IMR-90 (cell line): ENCODE measurements around the gene PTGDS. TPM values are rescaled to one million over a fixed set of nuclear protein-coding genes. Genes with fewer than 3 reads are reported as not detected.

Experiments
- ATAC-seq: fragments of 200-7000 bp; cut with Tn5 transposase; 2 replicates; pipeline ENCODE4 v1.9.1; 2020; ENCODE audit warnings: low read depth, mild to moderate bottlenecking, moderate library complexity
- BruUV-seq: library from RNA; stranded (reverse); fragments of 400-500 nt; replicated peaks from 2 replicates; lab custom pipeline; 2021; lab: Mats Ljungman, UMichigan
- CTCF ChIA-PET: fragments of 300-600 bp; formaldehyde crosslinking; extraction: SDS; loops from one replicate; lab custom pipeline; 2021; ENCODE audit warnings: antibody characterized with exemption; lab: Yijun Ruan, JAX
- POLR2A ChIA-PET: fragments of 300-600 bp; sonication (Branson Sonifier 250); formaldehyde crosslinking; loops from one replicate; lab custom pipeline; 2022; ENCODE audit warnings: antibody characterized with exemption; ENCODE audit not compliant: unreplicated experiment; lab: Charles Lee
- DNase-seq: peaks from one replicate; pipeline ENCODE4 v3.0.0; 2013
- H2AFZ ChIP-seq: replicated peaks from 2 replicates; pipeline ENCODE3; 2013; ENCODE audit warnings: low read length, mild to moderate bottlenecking; ENCODE audit not compliant: poor library complexity
- H2AK5ac ChIP-seq: 2 replicates; pipeline ENCODE4 v1.6.1; 2013; ENCODE audit warnings: low read depth, low read length, inconsistent platforms
- H2AK9ac ChIP-seq: replicated peaks from 2 replicates; pipeline ENCODE3; 2013; ENCODE audit warnings: mild to moderate bottlenecking, low read depth, low read length, moderate library complexity; ENCODE audit not compliant: poor library complexity
- H2BK120ac ChIP-seq: 2 replicates; pipeline ENCODE4 v1.6.1; 2013; ENCODE audit warnings: low read depth, low read length, inconsistent platforms
- H2BK15ac ChIP-seq: 3 replicates; pipeline ENCODE4 v1.6.1; 2013; ENCODE audit warnings: low read depth, low read length, inconsistent platforms
- H2BK20ac ChIP-seq: 2 replicates; pipeline ENCODE4 v1.6.1; 2013; ENCODE audit warnings: low read depth, mild to moderate bottlenecking, inconsistent platforms, low read length, moderate library complexity
- H2BK5ac ChIP-seq: 2 replicates; pipeline ENCODE4 v1.6.1; 2013; ENCODE audit warnings: mild to moderate bottlenecking, low read depth, low read length, inconsistent platforms; ENCODE audit not compliant: poor library complexity, severe bottlenecking
- H3K14ac ChIP-seq: replicated peaks from 2 replicates; pipeline ENCODE4 v1.6.1; 2013; ENCODE audit warnings: low read depth, low read length, inconsistent platforms
- H3K18ac ChIP-seq: 2 replicates; pipeline ENCODE4 v1.6.1; 2013; ENCODE audit warnings: low read depth, low read length, control low read depth
- H3K23ac ChIP-seq: 2 replicates; pipeline ENCODE4 v1.6.1; 2013; ENCODE audit warnings: low read depth, low read length, inconsistent platforms
- H3K27ac ChIP-seq: 2 replicates; pipeline ENCODE4 v1.5.1; 2013; ENCODE audit warnings: mild to moderate bottlenecking, control low read depth, low read length; ENCODE audit not compliant: insufficient read depth
- H3K27me3 ChIP-seq: 2 replicates; pipeline ENCODE4 v1.6.1; 2013; ENCODE audit warnings: low read length; ENCODE audit not compliant: control insufficient read depth, insufficient read depth
- H3K36me3 ChIP-seq: 2 replicates; pipeline ENCODE4 v1.6.1; 2013; ENCODE audit warnings: low read length, mixed read lengths; ENCODE audit not compliant: control insufficient read depth, insufficient read depth
- H3K4ac ChIP-seq: 2 replicates; pipeline ENCODE4 v1.6.1; 2013; ENCODE audit warnings: low read depth, low read length, inconsistent platforms
- H3K4me1 ChIP-seq: 2 replicates; pipeline ENCODE4 v1.6.1; 2013; ENCODE audit warnings: low read length, mixed read lengths; ENCODE audit not compliant: control insufficient read depth, insufficient read depth
- H3K4me2 ChIP-seq: 2 replicates; pipeline ENCODE4 v1.6.1; 2013; ENCODE audit warnings: low read depth, mild to moderate bottlenecking, control low read depth, low read length, moderate library complexity
- H3K4me3 ChIP-seq: 2 replicates; pipeline ENCODE4 v1.5.1; 2013; ENCODE audit warnings: low read depth, mild to moderate bottlenecking, control low read depth, low read length, moderate library complexity; ENCODE audit not compliant: insufficient read depth
- H3K56ac ChIP-seq: 2 replicates; pipeline ENCODE4 v1.6.1; 2013; ENCODE audit warnings: low read length, inconsistent platforms; ENCODE audit not compliant: insufficient read depth; ENCODE audit errors: extremely low read depth
- H3K79me1 ChIP-seq, 2 experiments: 2 replicates each; pipeline ENCODE4 v1.6.1; 2013; ENCODE audit warnings: low read length in 2 of 2, inconsistent platforms in 1 of 2, low read depth in 1 of 2
- H3K9ac ChIP-seq: 2 replicates; pipeline ENCODE4 v1.6.1; 2013; ENCODE audit warnings: low read depth, low read length, control low read depth
- H3K9me1 ChIP-seq: 2 replicates; pipeline ENCODE4 v1.6.1; 2013; ENCODE audit warnings: low read length, inconsistent platforms; ENCODE audit not compliant: insufficient read depth
- H3K9me3 ChIP-seq: 2 replicates; pipeline ENCODE4 v1.6.1; 2013; ENCODE audit warnings: low read length; ENCODE audit not compliant: control insufficient read depth, insufficient read depth
- H4K20me1 ChIP-seq: 2 replicates; pipeline ENCODE4 v1.6.1; 2013; ENCODE audit warnings: low read length, inconsistent platforms; ENCODE audit not compliant: insufficient read depth
- H4K5ac ChIP-seq: 2 replicates; pipeline ENCODE4 v1.6.1; 2013; ENCODE audit warnings: mild to moderate bottlenecking, low read depth, low read length, control low read depth
- H4K8ac ChIP-seq, 2 experiments: 2 replicates each; pipeline ENCODE4 v1.6.1; 2013; ENCODE audit warnings: low read depth in 2 of 2, low read length in 2 of 2, control low read depth in 1 of 2, inconsistent platforms in 1 of 2
- H4K91ac ChIP-seq: 2 replicates; pipeline ENCODE4 v1.6.1; 2013; ENCODE audit warnings: low read depth, low read length, inconsistent platforms; ENCODE audit not compliant: insufficient read depth
- BHLHE40 ChIP-seq: fragments of 150-350 bp; IDR thresholded peaks from 2 replicates; pipeline ENCODE4 v1.6.1; 2016; ENCODE audit warnings: mild to moderate bottlenecking, low read depth, low read length
- CEBPB ChIP-seq: IDR thresholded peaks from 2 replicates; pipeline ENCODE4 v1.6.1; 2012; ENCODE audit warnings: low read depth, low read length, improper control_type of control experiment
- CHD1 ChIP-seq: IDR thresholded peaks from 2 replicates; pipeline ENCODE4 v1.6.1; 2012; ENCODE audit warnings: low read depth, low read length, improper control_type of control experiment
- CTCF ChIP-seq: conservative IDR thresholded peaks from 2 replicates; pipeline ENCODE4 v1.5.1; 2012; ENCODE audit warnings: mild to moderate bottlenecking, low read depth, low read length, improper control_type of control experiment
- FOS ChIP-seq: fragments of 150-350 bp; IDR thresholded peaks from 2 replicates; pipeline ENCODE4 v1.6.1; 2016; ENCODE audit warnings: low read depth, low read length
- MAFK ChIP-seq: IDR thresholded peaks from 2 replicates; pipeline ENCODE4 v1.6.1; 2012; ENCODE audit warnings: low read depth, low read length, improper control_type of control experiment
- MAZ ChIP-seq: IDR thresholded peaks from 2 replicates; pipeline ENCODE4 v1.6.1; 2012; ENCODE audit warnings: low read depth, mild to moderate bottlenecking, low read length, improper control_type of control experiment, moderate library complexity, borderline replicate concordance
- MXI1 ChIP-seq: IDR thresholded peaks from 2 replicates; pipeline ENCODE4 v1.6.1; 2012; ENCODE audit warnings: low read depth, mild to moderate bottlenecking, low read length, moderate library complexity, borderline replicate concordance
- NFE2L2 ChIP-seq: fragments of 150-350 bp; IDR thresholded peaks from 2 replicates; pipeline ENCODE4 v1.6.1; 2016; ENCODE audit warnings: low read depth, mild to moderate bottlenecking, low read length
- POLR2A ChIP-seq: IDR thresholded peaks from 2 replicates; pipeline ENCODE4 v1.6.1; 2012; ENCODE audit warnings: mild to moderate bottlenecking, low read depth, low read length
- RAD21 ChIP-seq: IDR thresholded peaks from 2 replicates; pipeline ENCODE4 v1.6.1; 2012; ENCODE audit warnings: low read length, improper control_type of control experiment
- RCOR1 ChIP-seq: IDR thresholded peaks from 2 replicates; pipeline ENCODE4 v1.6.1; 2012; ENCODE audit warnings: mild to moderate bottlenecking, low read length, improper control_type of control experiment; ENCODE audit not compliant: insufficient replicate concordance
- RFX5 ChIP-seq: IDR thresholded peaks from 2 replicates; pipeline ENCODE4 v1.8.0; 2012; ENCODE audit warnings: low read depth, mild to moderate bottlenecking, low read length, moderate library complexity
- SMC3 ChIP-seq: fragments of 150-350 bp; IDR thresholded peaks from 2 replicates; pipeline ENCODE4 v1.6.1; 2016; ENCODE audit warnings: low read depth, mild to moderate bottlenecking, antibody characterized with exemption, low read length, moderate library complexity
- WGBS, 2 experiments: methylation state at CpG; one replicate each; pipeline versions ENCODE4 v1.1.5 to v1.1.7; 2013; ENCODE audit warnings: missing lambda C conversion rate in 2 of 2; ENCODE audit not compliant: insufficient read length in 1 of 2; ENCODE audit errors: extremely low coverage in 2 of 2; 5-methylcytosine and 5-hydroxymethylcytosine counted together
- dilution Hi-C: fragments of 300-500 bp; cut with HindIII; formaldehyde crosslinking; loops from one replicate; pipeline ENCODE4 v1.14.3; 2018; ENCODE audit warnings: low sequenced_read_pairs; ENCODE audit not compliant: unreplicated experiment
- in situ Hi-C: fragments of 300-500 bp; cut with MboI; formaldehyde crosslinking; loops from 3 replicates; pipeline ENCODE4 v1.14.3; 2019; ENCODE audit warnings: low sequenced_read_pairs, inconsistent platforms, mixed read lengths
- intact Hi-C: fragments of 100-400 bp; cut with micrococcal nuclease; formaldehyde crosslinking; loops from 2 replicates; pipeline ENCODE4 v1.10.0; 2022
- polyA plus RNA-seq, 3 experiments: library from polyadenylated mRNA; depleted of rRNA; stranded (reverse); fragments of >200 nt; gene quantifications; 2 replicates each; pipeline ENCODE4 v1.2.3, GENCODE V29; 2012; ENCODE audit warnings: low replicate concordance in 1 of 3
- total RNA-seq: library from RNA; depleted of rRNA; stranded (reverse); fragments of >200 nt; gene quantifications from 2 replicates; pipeline ENCODE4 v1.2.3, GENCODE V29; 2012
- TF ChIP-seq, protein P1 (sequence below): fragments of 150-350 bp; IDR thresholded peaks from 2 replicates; pipeline ENCODE4 v1.6.1; 2017; ENCODE audit warnings: mild to moderate bottlenecking, antibody characterized with exemption, low read length, low read depth

Gene PTGDS
- total and polyA plus RNA-seq, 2 of the 4 experiments (the other 2 are of a cell fraction) = 1.2 TPM; not detected in 1

DNA sequence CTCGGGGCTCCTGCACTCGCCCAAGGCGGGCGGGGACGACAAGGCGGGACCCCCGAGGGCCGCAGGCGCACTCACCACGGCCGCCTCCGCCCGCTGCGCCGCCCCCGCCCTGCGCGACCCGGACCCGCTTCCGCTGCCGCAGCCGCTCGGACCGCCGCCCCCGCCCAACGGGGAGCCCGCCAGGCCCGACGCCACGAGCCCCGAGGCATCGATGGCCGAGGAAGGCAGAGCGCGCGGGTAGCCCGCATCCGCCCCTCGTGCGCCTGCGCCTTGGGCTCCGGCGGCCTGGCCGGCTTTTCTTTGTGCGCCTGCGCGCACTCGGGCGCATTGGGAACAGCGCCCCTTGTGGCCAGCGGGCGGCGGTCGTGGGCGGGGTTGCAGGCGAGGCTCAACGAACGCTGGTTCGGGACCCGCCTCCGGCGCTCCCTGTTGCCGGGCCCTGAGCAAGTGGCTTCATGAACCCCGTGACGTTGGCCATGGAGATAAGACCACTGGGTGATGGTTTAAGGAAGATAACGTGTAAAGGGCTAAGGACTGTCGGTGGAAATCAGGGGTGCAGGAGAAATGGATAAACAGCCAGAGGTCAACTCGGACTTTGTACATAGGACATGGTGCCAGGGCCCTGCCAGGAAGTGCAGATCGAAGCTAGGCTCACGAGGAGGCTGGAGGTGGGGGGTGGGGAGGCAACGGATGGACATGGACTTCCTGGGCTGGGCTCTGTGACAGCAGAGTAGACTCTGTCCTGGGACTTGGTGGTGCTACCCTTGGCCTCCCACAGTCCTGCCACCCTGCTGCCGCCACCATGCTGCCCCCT is 32.6 kb upstream of the PTGDS start, which contains the start of the genes C8G and FBXW5:
Gene C8G, plus strand, starts transcription at position 725 of the 814 bp plus-strand sequence. Its CDS starts 78 bp downstream, at position 803.
Gene FBXW5, minus strand, starts transcription at position 220 of the 814 bp plus-strand sequence. CDS start 655 bp downstream, outside the sequence.
- H4K20me1 ChIP-seq = peaks cover 22% of the 10 kb centered on the region
- peak within 1 kb of the TSS; percentile 96 for H3K9ac ChIP-seq
- H3K9me1 ChIP-seq = peaks cover 8% of the 10 kb centered on the region
- peak within 1 kb of the TSS; percentile 81 for H3K14ac ChIP-seq
- peak within 1 kb of the TSS; percentile 56 for H3K23ac ChIP-seq
- H3K4me1 ChIP-seq = peaks cover 4% of the 10 kb centered on the region
- H3K4me2 ChIP-seq = peak within 1 kb of the TSS; percentile 86
- peak within 1 kb of the TSS; percentile 100 for H2AK9ac ChIP-seq
- H2AFZ ChIP-seq = peak within 1 kb of the TSS; percentile 91
- peak within 1 kb of the TSS; percentile 85 for H2AK5ac ChIP-seq
- no peaks in the 10 kb centered on the region for H3K9me3 ChIP-seq
- H3K79me1 ChIP-seq = peaks cover 5 to 35% of the 10 kb centered on the region in 2 experiments
- H2BK20ac ChIP-seq = no peak within 1 kb of the TSS
- POLR2A ChIA-PET = no interaction called here
- peak within 1 kb of the TSS; percentile 88 for H3K4ac ChIP-seq
- dilution Hi-C loops = no loop called here
- CTCF ChIA-PET = interaction anchor here (0.6 to 1.0 kb wide), 3 partner anchors 13 to 42 kb away, joined by 3 to 4 read pairs (median 3); no protein-coding TSS in a partner anchor
- ATAC-seq = peak; percentile 91
- H3K56ac ChIP-seq = no peak within 1 kb of the TSS
- H3K27ac ChIP-seq = peak within 1 kb of the TSS; percentile 97
- H3K36me3 ChIP-seq = peaks cover 33% of the 10 kb centered on the region
- peak within 1 kb of the TSS; percentile 61 to 93; a peak in 2 of 4 replicates for H4K8ac ChIP-seq
- DNase-seq = peak; percentile 89
- H3K27me3 ChIP-seq = no peaks in the 10 kb centered on the region
- peak within 1 kb of the TSS; percentile 25; the same call in 1 of the 2 replicates for H3K18ac ChIP-seq
- peak within 1 kb of the TSS; percentile 68 for H4K91ac ChIP-seq
- peak within 1 kb of the TSS; percentile 79 for H3K4me3 ChIP-seq
- intact Hi-C loops = loop anchor here (2.0 kb wide), 1 partner anchor 96 kb away; the partner anchor contains the start of gene PHPT1
- H4K5ac ChIP-seq = peak within 1 kb of the TSS; percentile 73
- H2BK120ac ChIP-seq = peak within 1 kb of the TSS; percentile 64; the same call in 1 of the 2 replicates
- no peak within 1 kb of the TSS for H2BK15ac ChIP-seq
- H2BK5ac ChIP-seq = peak within 1 kb of the TSS; percentile 88
- no TSS peak for BruUV-seq
- WGBS, 2 experiments = 1% methylated on average over 66 of the region's 74 CpGs; no CpG with 5 or more reads in 1 of the 2 experiments
- in situ Hi-C loops = no loop called here
- TF ChIP-seq RFX5 (no peak), MAFK (no peak), BHLHE40 (no peak), FOS (no peak), SMC3 (no peak), POLR2A (no peak; the same call in 1 of the 2 replicates), MXI1 (no peak), RCOR1 (peak; percentile 93), CEBPB (no peak), CHD1 (no peak), NFE2L2 (no peak), MAZ (peak; percentile 98), RAD21 (peak; percentile 31), CTCF (peak; percentile 98)
- TF ChIP-seq, protein P1, sequence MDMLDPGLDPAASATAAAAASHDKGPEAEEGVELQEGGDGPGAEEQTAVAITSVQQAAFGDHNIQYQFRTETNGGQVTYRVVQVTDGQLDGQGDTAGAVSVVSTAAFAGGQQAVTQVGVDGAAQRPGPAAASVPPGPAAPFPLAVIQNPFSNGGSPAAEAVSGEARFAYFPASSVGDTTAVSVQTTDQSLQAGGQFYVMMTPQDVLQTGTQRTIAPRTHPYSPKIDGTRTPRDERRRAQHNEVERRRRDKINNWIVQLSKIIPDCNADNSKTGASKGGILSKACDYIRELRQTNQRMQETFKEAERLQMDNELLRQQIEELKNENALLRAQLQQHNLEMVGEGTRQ = peak; percentile 23; the same call in 1 of the 2 replicates
